ENCODE data around the gene RERE.
"Not testable (repeated sequence)": the region's sequence is repeated elsewhere in the genome, so short reads cannot be mapped to it uniquely, and the experiment has no call there.

Gene RERE

GRCh38 chr1:8447616-8448150 lies 369.8 kb downstream of the RERE start:
- no peak overlapping the region for H3K27ac ChIP-seq
- no peak for TF ChIP-seq CTCF (conservative IDR thresholded peaks at IDR 0.05)
- no peak for TF ChIP-seq ZFX (IDR thresholded peaks at IDR 0.05)

- not testable (repeated sequence) for H3K27ac ChIP-seq
These were observed 371.3 kb downstream of the RERE start for GRCh38 chr1:8446119-8446518.

- TF ChIP-seq ZFX (IDR thresholded peaks at IDR 0.05) (no peak), CTCF (conservative IDR thresholded peaks at IDR 0.05) (no peak; the same call in 1 of the 2 replicates)
- H3K27ac ChIP-seq = no peak overlapping the region
These were observed 373.8 kb downstream of the RERE start for GRCh38 chr1:8443558-8444194.

- no peak for TF ChIP-seq ZFX (IDR thresholded peaks at IDR 0.05)
- no peak overlapping the region for H3K27ac ChIP-seq
These were observed 376.0 kb downstream of the RERE start for GRCh38 chr1:8441426-8441825.

- peak overlapping the region; percentile 47 for H3K27ac ChIP-seq
- TF ChIP-seq CTCF (conservative IDR thresholded peaks at IDR 0.05) (peak; percentile 36), ZFX (IDR thresholded peaks at IDR 0.05) (no peak)
These were observed 378.3 kb downstream of the RERE start for GRCh38 chr1:8439015-8439702.

GRCh38 chr1:8438489-8438888 lies 379.0 kb downstream of the RERE start:
- TF ChIP-seq ZFX (IDR thresholded peaks at IDR 0.05) (0 out of 2 replicates have a peak, but pooled peaks have one; percentile 7), CTCF (conservative IDR thresholded peaks at IDR 0.05) (no peak)
- H3K27ac ChIP-seq = peak overlapping the region; percentile 47; the same call in 1 of the 2 replicates

GRCh38 chr1:8437347-8437746 lies 380.1 kb downstream of the RERE start:
- TF ChIP-seq ZFX (IDR thresholded peaks at IDR 0.05) = no peak
- TF ChIP-seq CTCF (conservative IDR thresholded peaks at IDR 0.05) = no peak
- no peak overlapping the region for H3K27ac ChIP-seq

GRCh38 chr1:8435569-8436071 lies 381.8 kb downstream of the RERE start:
- TF ChIP-seq ZFX (IDR thresholded peaks at IDR 0.05) (no peak), CTCF (conservative IDR thresholded peaks at IDR 0.05) (no peak)
- H3K27ac ChIP-seq = no peak overlapping the region

Measured in C4-2B (cell line).